ENCODE data around the gene C12orf75. TPM values are rescaled to one million over a fixed set of nuclear protein-coding genes. Genes with fewer than 3 reads are reported as not detected.

Gene C12orf75
- total RNA-seq, 1 donor from 2014 or later = 163 TPM

DNA sequence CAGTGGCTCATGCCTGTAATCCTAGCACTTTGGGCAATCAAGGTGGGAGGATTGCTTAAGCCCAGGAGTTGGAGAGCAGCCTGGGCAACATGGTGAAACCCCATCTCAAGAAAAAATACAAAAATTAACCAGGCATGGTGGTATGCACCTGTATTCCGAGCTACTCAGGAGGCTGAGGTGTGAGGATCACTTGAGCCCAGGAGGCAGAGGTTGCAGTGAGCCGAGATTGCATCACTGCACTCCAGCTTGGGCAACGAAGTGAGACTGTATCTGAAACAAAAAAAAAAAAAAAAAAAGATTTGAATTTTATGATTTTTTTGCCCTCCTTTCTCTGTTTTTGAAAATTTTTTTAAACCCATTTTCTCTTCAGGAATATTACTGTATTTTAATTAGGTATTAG, 17.7 kb downstream of the C12orf75 start:
- TF ChIP-seq, protein P1, sequence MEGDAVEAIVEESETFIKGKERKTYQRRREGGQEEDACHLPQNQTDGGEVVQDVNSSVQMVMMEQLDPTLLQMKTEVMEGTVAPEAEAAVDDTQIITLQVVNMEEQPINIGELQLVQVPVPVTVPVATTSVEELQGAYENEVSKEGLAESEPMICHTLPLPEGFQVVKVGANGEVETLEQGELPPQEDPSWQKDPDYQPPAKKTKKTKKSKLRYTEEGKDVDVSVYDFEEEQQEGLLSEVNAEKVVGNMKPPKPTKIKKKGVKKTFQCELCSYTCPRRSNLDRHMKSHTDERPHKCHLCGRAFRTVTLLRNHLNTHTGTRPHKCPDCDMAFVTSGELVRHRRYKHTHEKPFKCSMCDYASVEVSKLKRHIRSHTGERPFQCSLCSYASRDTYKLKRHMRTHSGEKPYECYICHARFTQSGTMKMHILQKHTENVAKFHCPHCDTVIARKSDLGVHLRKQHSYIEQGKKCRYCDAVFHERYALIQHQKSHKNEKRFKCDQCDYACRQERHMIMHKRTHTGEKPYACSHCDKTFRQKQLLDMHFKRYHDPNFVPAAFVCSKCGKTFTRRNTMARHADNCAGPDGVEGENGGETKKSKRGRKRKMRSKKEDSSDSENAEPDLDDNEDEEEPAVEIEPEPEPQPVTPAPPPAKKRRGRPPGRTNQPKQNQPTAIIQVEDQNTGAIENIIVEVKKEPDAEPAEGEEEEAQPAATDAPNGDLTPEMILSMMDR (IDR thresholded peaks at IDR 0.05; ENCODE audit: insufficient read depth, low read depth, low read length) = no peak
- no peak for TF ChIP-seq EZH2 (IDR thresholded peaks at IDR 0.05; ENCODE audit: insufficient read depth, low read length)
- Mint-ChIP-seq H3K36me3 (ENCODE audit: low read depth, unreplicated experiment) (peaks cover 5% of the 10 kb centered on the region), H3K27me3 (ENCODE audit: low read depth, unreplicated experiment) (no peaks in the 10 kb centered on the region), H3K4me3 (ENCODE audit: unreplicated experiment) (no peak overlapping the region), H3K4me1 (ENCODE audit: low read depth, unreplicated experiment) (peaks cover 21% of the 10 kb centered on the region), H3K27ac (ENCODE audit: unreplicated experiment) (no peak overlapping the region), H3K9me3 (ENCODE audit: unreplicated experiment) (no peaks in the 10 kb centered on the region)
- H3K4me2 ChIP-seq (ENCODE audit: low read length) = no peak overlapping the region
- H3K4me1 ChIP-seq (ENCODE audit: insufficient read depth, low read length) = no peaks in the 10 kb centered on the region
- no peaks in the 10 kb centered on the region for H3K9me3 ChIP-seq (ENCODE audit: insufficient read depth, low read depth, low read length)
- no peak overlapping the region for H3K9ac ChIP-seq (ENCODE audit: low read length)
- H3K36me3 ChIP-seq (ENCODE audit: insufficient read depth, low read length) = no peaks in the 10 kb centered on the region
- H3K79me2 ChIP-seq (ENCODE audit: insufficient read depth, low read length) = peaks cover 94% of the 10 kb centered on the region
- peaks cover 58% of the 10 kb centered on the region for H4K20me1 ChIP-seq (ENCODE audit: insufficient read depth, low read length)
- no peak overlapping the region for H2AFZ ChIP-seq (ENCODE audit: low read depth, low read length)
- H3K27me3 ChIP-seq (ENCODE audit: insufficient read depth, low read length) = no peaks in the 10 kb centered on the region
- FAIRE-seq (no peak), DNase-seq (ENCODE audit: low read depth) (no peak)
- H3K4me3 ChIP-seq (ENCODE audit: insufficient read depth, low read depth, low read length) = no peak overlapping the region
- no peak overlapping the region for H3K27ac ChIP-seq (ENCODE audit: low read depth, low read length)

GRCh38 chr12:105348561-105348960, 18.1 kb downstream of the C12orf75 start:
- Histone ChIP-seq H3K4me3 (ENCODE audit: insufficient read depth, low read depth, low read length) (no peak overlapping the region), H3K9me3 (ENCODE audit: insufficient read depth, low read depth, low read length) (no peaks in the 10 kb centered on the region), H3K27me3 (ENCODE audit: insufficient read depth, low read length) (no peaks in the 10 kb centered on the region), H3K36me3 (ENCODE audit: insufficient read depth, low read length) (no peaks in the 10 kb centered on the region), H3K4me1 (ENCODE audit: insufficient read depth, low read length) (no peaks in the 10 kb centered on the region), H3K4me2 (ENCODE audit: low read length) (no peak overlapping the region), H4K20me1 (ENCODE audit: insufficient read depth, low read length) (peaks cover 57% of the 10 kb centered on the region), H2AFZ (ENCODE audit: low read depth, low read length) (no peak overlapping the region), H3K79me2 (ENCODE audit: insufficient read depth, low read length) (peaks cover 94% of the 10 kb centered on the region), H3K27ac (ENCODE audit: low read depth, low read length) (no peak overlapping the region), H3K9ac (ENCODE audit: low read length) (no peak overlapping the region)
- no peak for TF ChIP-seq EZH2 (IDR thresholded peaks at IDR 0.05; ENCODE audit: insufficient read depth, low read length)
- TF ChIP-seq, protein P1 (IDR thresholded peaks at IDR 0.05; ENCODE audit: insufficient read depth, low read depth, low read length) = no peak
- H3K27ac Mint-ChIP-seq (ENCODE audit: unreplicated experiment) = no peak overlapping the region
- peaks cover 5% of the 10 kb centered on the region for H3K36me3 Mint-ChIP-seq (ENCODE audit: low read depth, unreplicated experiment)
- FAIRE-seq (no peak), DNase-seq (ENCODE audit: low read depth) (peak; percentile 56)
- H3K4me1 Mint-ChIP-seq (ENCODE audit: low read depth, unreplicated experiment) = peaks cover 21% of the 10 kb centered on the region
- no peaks in the 10 kb centered on the region for H3K9me3 Mint-ChIP-seq (ENCODE audit: unreplicated experiment)
- H3K4me3 Mint-ChIP-seq (ENCODE audit: unreplicated experiment) = no peak overlapping the region
- H3K27me3 Mint-ChIP-seq (ENCODE audit: low read depth, unreplicated experiment) = no peaks in the 10 kb centered on the region

GRCh38 chr12:105349138-105349537, 18.6 kb downstream of the C12orf75 start:
- H3K4me1 ChIP-seq (ENCODE audit: insufficient read depth, low read length) = no peaks in the 10 kb centered on the region
- H3K27me3 Mint-ChIP-seq (ENCODE audit: low read depth, unreplicated experiment) = no peaks in the 10 kb centered on the region

More at GRCh38 chr12:105349138-105349537, 18.6 kb downstream of the C12orf75 start:
- H3K27ac ChIP-seq (ENCODE audit: low read depth, low read length) = no peak overlapping the region
- TF ChIP-seq, protein P1 (IDR thresholded peaks at IDR 0.05; ENCODE audit: insufficient read depth, low read depth, low read length) = no peak
- no peak for TF ChIP-seq EZH2 (IDR thresholded peaks at IDR 0.05; ENCODE audit: insufficient read depth, low read length)
- DNase-seq (ENCODE audit: low read depth) (no peak), FAIRE-seq (no peak)
- H4K20me1 ChIP-seq (ENCODE audit: insufficient read depth, low read length) = peaks cover 52% of the 10 kb centered on the region
- no peaks in the 10 kb centered on the region for H3K27me3 ChIP-seq (ENCODE audit: insufficient read depth, low read length)
- no peak overlapping the region for H2AFZ ChIP-seq (ENCODE audit: low read depth, low read length)
- no peaks in the 10 kb centered on the region for H3K9me3 ChIP-seq (ENCODE audit: insufficient read depth, low read depth, low read length)
- H3K27ac Mint-ChIP-seq (ENCODE audit: unreplicated experiment) = peak overlapping the region; percentile 38
- no peak overlapping the region for H3K4me3 Mint-ChIP-seq (ENCODE audit: unreplicated experiment)
- H3K4me1 Mint-ChIP-seq (ENCODE audit: low read depth, unreplicated experiment) = peaks cover 21% of the 10 kb centered on the region
- peaks cover 94% of the 10 kb centered on the region for H3K79me2 ChIP-seq (ENCODE audit: insufficient read depth, low read length)
- H3K9ac ChIP-seq (ENCODE audit: low read length) = no peak overlapping the region
- no peaks in the 10 kb centered on the region for H3K36me3 ChIP-seq (ENCODE audit: insufficient read depth, low read length)
- H3K36me3 Mint-ChIP-seq (ENCODE audit: low read depth, unreplicated experiment) = peaks cover 3% of the 10 kb centered on the region
- H3K4me2 ChIP-seq (ENCODE audit: low read length) = no peak overlapping the region
- H3K9me3 Mint-ChIP-seq (ENCODE audit: unreplicated experiment) = no peaks in the 10 kb centered on the region
- H3K4me3 ChIP-seq (ENCODE audit: insufficient read depth, low read depth, low read length) = no peak overlapping the region

Data from astrocyte (in vitro differentiated cells and primary cell).